Effector memory CD4-positive, alpha-beta T cell (primary cell): ENCODE results near the gene VMAC.

Experiments
- DNase-seq, 3 donors: peaks; one replicate each; pipeline ENCODE4 v3.0.0-alpha.2; 2020
- H3K27ac ChIP-seq: 2 replicates; pipeline ENCODE4 v1.7.0; 2013; ENCODE audit warnings: mild to moderate bottlenecking, low read length, moderate library complexity; ENCODE audit not compliant: insufficient read depth, poor library complexity, severe bottlenecking
- H3K27me3 ChIP-seq: replicated peaks from 2 replicates; pipeline ENCODE4 v1.7.0; 2013; ENCODE audit warnings: mild to moderate bottlenecking, low read length; ENCODE audit not compliant: insufficient read depth, control insufficient read depth, poor library complexity, severe bottlenecking
- H3K36me3 ChIP-seq: 2 replicates; pipeline ENCODE4 v1.7.0; 2013; ENCODE audit warnings: mild to moderate bottlenecking, low read length, moderate library complexity; ENCODE audit not compliant: control insufficient read depth, insufficient read depth
- H3K4me1 ChIP-seq: 2 replicates; pipeline ENCODE4 v1.7.0; 2013; ENCODE audit warnings: low read length, mild to moderate bottlenecking; ENCODE audit not compliant: control insufficient read depth, insufficient read depth, poor library complexity, severe bottlenecking
- H3K4me3 ChIP-seq: 2 replicates; pipeline ENCODE4 v1.7.0; 2013; ENCODE audit warnings: low read length, low read depth, mild to moderate bottlenecking; ENCODE audit not compliant: insufficient read depth, poor library complexity, severe bottlenecking
- H3K9me3 ChIP-seq: 2 replicates; pipeline ENCODE4 v1.7.0; 2013; ENCODE audit warnings: mild to moderate bottlenecking, low read length, moderate library complexity; ENCODE audit not compliant: control insufficient read depth

Gene VMAC

GRCh38 chr19:5917431-5918107, 12.9 kb downstream of the VMAC start:
- Histone ChIP-seq H3K9me3 (no peaks in the 10 kb centered on the region), H3K27ac (no peak overlapping the region), H3K4me1 (no peaks in the 10 kb centered on the region), H3K27me3 (no peaks in the 10 kb centered on the region), H3K4me3 (no peak overlapping the region), H3K36me3 (peaks cover 75% of the 10 kb centered on the region)
- no peak for DNase-seq

GRCh38 chr19:5918463-5919079, 13.9 kb downstream of the VMAC start:
- Histone ChIP-seq H3K9me3 (no peaks in the 10 kb centered on the region), H3K36me3 (peaks cover 85% of the 10 kb centered on the region), H3K27me3 (no peaks in the 10 kb centered on the region), H3K27ac (no peak overlapping the region), H3K4me3 (no peak overlapping the region), H3K4me1 (no peaks in the 10 kb centered on the region)
- no peak for DNase-seq

- Histone ChIP-seq H3K36me3 (peaks cover 97% of the 10 kb centered on the region), H3K4me3 (no peak overlapping the region), H3K9me3 (no peaks in the 10 kb centered on the region)
Measured at GRCh38 chr19:5921516-5922160, 17.0 kb downstream of the VMAC start.

GRCh38 chr19:5922161-5922545, 17.5 kb downstream of the VMAC start:
- no peaks in the 10 kb centered on the region for H3K4me1 ChIP-seq
- H3K27me3 ChIP-seq: no peaks in the 10 kb centered on the region
- H3K9me3 ChIP-seq: no peaks in the 10 kb centered on the region
- no peak overlapping the region for H3K4me3 ChIP-seq
- H3K27ac ChIP-seq: no peak overlapping the region
- peaks cover 97% of the 10 kb centered on the region for H3K36me3 ChIP-seq
- DNase-seq: no peak

More at GRCh38 chr19:5921516-5922160, 17.0 kb downstream of the VMAC start:
- no peak for DNase-seq
- Histone ChIP-seq H3K4me1 (no peaks in the 10 kb centered on the region), H3K27ac (no peak overlapping the region), H3K27me3 (no peaks in the 10 kb centered on the region)

GRCh38 chr19:5923356-5923755, 18.7 kb downstream of the VMAC start:
- Histone ChIP-seq H3K9me3 (no peaks in the 10 kb centered on the region), H3K27me3 (no peaks in the 10 kb centered on the region), H3K36me3 (peaks cover 99% of the 10 kb centered on the region), H3K27ac (no peak overlapping the region), H3K4me3 (no peak overlapping the region), H3K4me1 (no peaks in the 10 kb centered on the region)
- DNase-seq: no peak

- no peak for DNase-seq
- no peak overlapping the region for H3K4me3 ChIP-seq
- no peaks in the 10 kb centered on the region for H3K9me3 ChIP-seq
- no peaks in the 10 kb centered on the region for H3K4me1 ChIP-seq
- H3K36me3 ChIP-seq: peaks cover 98% of the 10 kb centered on the region
- no peaks in the 10 kb centered on the region for H3K27me3 ChIP-seq
- H3K27ac ChIP-seq: no peak overlapping the region
Measured at GRCh38 chr19:5925830-5926427, 21.3 kb downstream of the VMAC start.

GRCh38 chr19:5926641-5927440, 22.2 kb downstream of the VMAC start:
- Histone ChIP-seq H3K27ac (no peak overlapping the region), H3K9me3 (no peaks in the 10 kb centered on the region), H3K4me3 (no peak overlapping the region), H3K36me3 (peaks cover 98% of the 10 kb centered on the region), H3K4me1 (no peaks in the 10 kb centered on the region), H3K27me3 (no peaks in the 10 kb centered on the region)
- no peak for DNase-seq

GRCh38 chr19:5927441-5927821, 22.8 kb downstream of the VMAC start:
- Histone ChIP-seq H3K4me3 (no peak overlapping the region), H3K27me3 (no peaks in the 10 kb centered on the region), H3K9me3 (no peaks in the 10 kb centered on the region), H3K4me1 (no peaks in the 10 kb centered on the region), H3K27ac (no peak overlapping the region), H3K36me3 (peaks cover 97% of the 10 kb centered on the region)
- no peak for DNase-seq

GRCh38 chr19:5929179-5929578, 24.5 kb downstream of the VMAC start:
- Histone ChIP-seq H3K4me1 (no peaks in the 10 kb centered on the region), H3K27me3 (no peaks in the 10 kb centered on the region), H3K27ac (no peak overlapping the region), H3K4me3 (no peak overlapping the region), H3K9me3 (no peaks in the 10 kb centered on the region), H3K36me3 (peaks cover 89% of the 10 kb centered on the region)
- DNase-seq: no peak
